PC-3 (cell line): ENCODE results near the gene MARCHF9.

Experiments used
- CTCF ChIP-seq: fragments of 300-600 bp; sonication (generic); conservative IDR thresholded peaks from 2 replicates; pipeline ENCODE4 v1.5.1; 2017; ENCODE audit warnings: antibody characterized with exemption, low read depth, mild to moderate bottlenecking, low read length
- EZH2 ChIP-seq: fragments of 300-600 bp; sonication (generic); IDR thresholded peaks from one replicate; pipeline ENCODE4 v1.6.1; 2017; ENCODE audit warnings: antibody characterized with exemption, mild to moderate bottlenecking, low read length; ENCODE audit not compliant: unreplicated experiment

GRCh38 chr12:57736741-57737466, 18.0 kb upstream of the MARCHF9 start:
- no peak for TF ChIP-seq CTCF
- TF ChIP-seq EZH2 = no peak
